Adrenal gland (tissue), 5 donors: ENCODE measurements around the gene NDUFS8.

ENCODE experiments used
- POLR2A ChIP-seq, 2 donors: fragments of 450-650 bp; IDR thresholded peaks; one replicate each; pipeline ENCODE4 v1.6.1; 2017; ENCODE audit warnings: antibody characterized with exemption in 2 of 2, mild to moderate bottlenecking in 2 of 2, moderate library complexity in 1 of 2
- TF ChIP-seq, protein P1 (sequence below), 6 experiments: fragments of 450-650 bp in 4 of 6; fragments of 200-600 bp in 2 of 6; sonication (generic) in 1 of 6; IDR thresholded peaks; 1 replicate in 5 of 6; 2 replicates in 1 of 6; pipeline versions ENCODE4 v1.5.1 to v1.8.0; 2016 to 2021; ENCODE audit warnings: antibody characterized with exemption in 6 of 6, mild to moderate bottlenecking in 2 of 6, moderate library complexity in 1 of 6
- donor health status: DM: no; HTN: no; CAD: no.

GRCh38 chr11:68041617-68042218, 11.2 kb downstream of the NDUFS8 start:
- TF ChIP-seq, protein P1, sequence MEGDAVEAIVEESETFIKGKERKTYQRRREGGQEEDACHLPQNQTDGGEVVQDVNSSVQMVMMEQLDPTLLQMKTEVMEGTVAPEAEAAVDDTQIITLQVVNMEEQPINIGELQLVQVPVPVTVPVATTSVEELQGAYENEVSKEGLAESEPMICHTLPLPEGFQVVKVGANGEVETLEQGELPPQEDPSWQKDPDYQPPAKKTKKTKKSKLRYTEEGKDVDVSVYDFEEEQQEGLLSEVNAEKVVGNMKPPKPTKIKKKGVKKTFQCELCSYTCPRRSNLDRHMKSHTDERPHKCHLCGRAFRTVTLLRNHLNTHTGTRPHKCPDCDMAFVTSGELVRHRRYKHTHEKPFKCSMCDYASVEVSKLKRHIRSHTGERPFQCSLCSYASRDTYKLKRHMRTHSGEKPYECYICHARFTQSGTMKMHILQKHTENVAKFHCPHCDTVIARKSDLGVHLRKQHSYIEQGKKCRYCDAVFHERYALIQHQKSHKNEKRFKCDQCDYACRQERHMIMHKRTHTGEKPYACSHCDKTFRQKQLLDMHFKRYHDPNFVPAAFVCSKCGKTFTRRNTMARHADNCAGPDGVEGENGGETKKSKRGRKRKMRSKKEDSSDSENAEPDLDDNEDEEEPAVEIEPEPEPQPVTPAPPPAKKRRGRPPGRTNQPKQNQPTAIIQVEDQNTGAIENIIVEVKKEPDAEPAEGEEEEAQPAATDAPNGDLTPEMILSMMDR (IDR thresholded peaks at IDR 0.05), result no peak
- TF ChIP-seq POLR2A (IDR thresholded peaks at IDR 0.05), result no peak
